ENCODE results near the gene DENND11.
A peak's percentile ranks its signal among the peaks of the same experiment; 100 is the strongest.

Gene DENND11

GRCh38 chr7:141702047-141702567 lies at the start of gene DENND11:
Gene DENND11 (minus strand): TSS chr7:141702166. CDS start chr7:141702153, 13 bp downstream.
- Histone ChIP-seq H3K27ac (no peak within 1 kb of the TSS), H3K9me3 (ENCODE audit: low read depth, low read length) (no peaks in the 10 kb centered on the region), H3K36me3 (ENCODE audit: insufficient read depth, low read length) (no peaks in the 10 kb centered on the region), H3K4me3 (peak within 1 kb of the TSS; percentile 86), H3K9ac (ENCODE audit: insufficient read length) (peak within 1 kb of the TSS; percentile 35)
- no peak for DNase-seq (ENCODE audit: low read depth, low spot score)
- TF ChIP-seq FOXP2 (optimal IDR thresholded peaks at IDR 0.05; ENCODE audit: control extremely low read depth, extremely low read length, insufficient read depth) = no peak
- no peak for TF ChIP-seq POLR2AphosphoS5 (IDR thresholded peaks at IDR 0.05; ENCODE audit: borderline replicate concordance, low read depth, low read length)
- no peak for TF ChIP-seq EZH2 (IDR thresholded peaks at IDR 0.05)

GRCh38 chr7:141748396-141748795 lies 46.4 kb upstream of the DENND11 start:
- Histone ChIP-seq H3K27ac (no peak overlapping the region), H3K9me3 (ENCODE audit: low read depth, low read length) (peaks cover 23% of the 10 kb centered on the region), H3K36me3 (ENCODE audit: insufficient read depth, low read length) (peaks cover 100% of the 10 kb centered on the region), H3K9ac (ENCODE audit: insufficient read length) (no peak overlapping the region), H3K4me3 (no peak overlapping the region)
- TF ChIP-seq FOXP2 (optimal IDR thresholded peaks at IDR 0.05; ENCODE audit: control extremely low read depth, extremely low read length, insufficient read depth) (no peak), POLR2AphosphoS5 (IDR thresholded peaks at IDR 0.05; ENCODE audit: borderline replicate concordance, low read depth, low read length) (no peak), EZH2 (IDR thresholded peaks at IDR 0.05) (no peak)
- no peak for DNase-seq (ENCODE audit: low read depth, low spot score)

DNA sequence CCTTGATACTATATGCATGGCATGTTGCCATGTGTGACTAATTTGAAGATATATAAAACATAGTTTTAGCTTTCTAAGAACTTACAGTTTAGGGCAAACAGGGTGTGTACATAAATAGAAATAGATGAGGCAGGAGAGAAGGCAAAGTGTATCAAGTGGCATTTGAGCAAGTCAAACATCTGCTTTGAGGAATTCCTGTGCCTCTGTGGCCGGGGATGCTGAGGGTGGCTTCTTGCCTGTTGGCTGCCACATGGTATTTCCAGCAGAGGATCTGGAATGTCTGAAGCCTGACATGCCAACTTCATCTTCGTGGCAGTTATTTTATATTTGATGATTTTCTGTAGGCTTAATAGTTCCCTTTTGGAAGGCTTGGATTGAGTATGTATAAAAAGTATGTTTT lies 42.2 kb upstream of the DENND11 start:
- Histone ChIP-seq H3K4me3 (no peak overlapping the region), H3K36me3 (ENCODE audit: insufficient read depth, low read length) (peaks cover 97% of the 10 kb centered on the region), H3K9ac (ENCODE audit: insufficient read length) (no peak overlapping the region), H3K27ac (no peak overlapping the region), H3K9me3 (ENCODE audit: low read depth, low read length) (0 out of 2 replicates have a peak, but pooled peaks cover 5% of the 10 kb centered on the region)
- no peak for TF ChIP-seq POLR2AphosphoS5 (IDR thresholded peaks at IDR 0.05; ENCODE audit: borderline replicate concordance, low read depth, low read length)
- no peak for DNase-seq (ENCODE audit: low read depth, low spot score)

DNA sequence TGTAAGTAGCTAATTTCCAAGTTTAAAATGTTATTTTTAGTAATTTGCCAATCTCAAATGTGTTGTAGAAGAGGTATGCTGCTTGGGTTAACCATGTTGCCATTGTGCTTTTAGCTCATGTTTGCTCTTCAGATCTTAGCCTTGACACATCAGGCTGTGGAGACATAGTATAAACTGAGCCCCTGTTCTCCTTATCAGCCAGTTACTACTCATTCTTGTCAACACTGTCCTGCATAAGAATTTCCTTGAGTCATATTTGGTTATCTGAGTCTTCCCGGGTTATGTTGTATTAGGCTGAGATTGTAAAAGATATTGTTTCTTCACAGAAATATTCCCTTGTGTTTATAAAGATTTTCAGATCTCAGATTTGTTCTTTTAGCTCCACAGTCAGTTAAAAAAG lies 40.3 kb upstream of the DENND11 start:
- Histone ChIP-seq H3K4me3 (no peak overlapping the region), H3K9me3 (ENCODE audit: low read depth, low read length) (no peaks in the 10 kb centered on the region), H3K9ac (ENCODE audit: insufficient read length) (no peak overlapping the region), H3K27ac (no peak overlapping the region), H3K36me3 (ENCODE audit: insufficient read depth, low read length) (peaks cover 79% of the 10 kb centered on the region)
- DNase-seq (ENCODE audit: low read depth, low spot score) = no peak
- TF ChIP-seq EZH2 (IDR thresholded peaks at IDR 0.05) = no peak
- no peak for TF ChIP-seq FOXP2 (optimal IDR thresholded peaks at IDR 0.05; ENCODE audit: control extremely low read depth, extremely low read length, insufficient read depth)
- TF ChIP-seq POLR2AphosphoS5 (IDR thresholded peaks at IDR 0.05; ENCODE audit: borderline replicate concordance, low read depth, low read length) = no peak

DNA sequence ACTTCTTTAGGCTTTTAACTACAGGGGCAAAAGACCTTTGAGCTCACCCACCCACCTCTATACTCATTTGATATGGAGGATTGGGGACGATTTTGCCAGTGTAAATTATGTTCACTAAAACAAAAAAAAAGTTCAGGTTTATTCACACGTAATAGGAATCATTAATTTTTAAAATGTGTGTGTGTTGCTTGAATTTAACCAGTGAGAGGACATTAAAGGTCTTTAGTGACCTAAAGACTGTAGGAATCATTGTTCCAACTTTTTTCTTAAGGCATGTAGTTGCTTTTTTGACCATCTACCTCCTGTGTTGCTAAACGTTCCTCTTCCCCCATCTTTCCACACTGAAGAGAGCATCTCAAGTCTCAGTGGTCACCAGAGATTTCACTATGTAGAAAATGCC lies 37.3 kb upstream of the DENND11 start:
- DNase-seq (ENCODE audit: low read depth, low spot score) = no peak
- H3K36me3 ChIP-seq (ENCODE audit: insufficient read depth, low read length) = peaks cover 49% of the 10 kb centered on the region
- peak overlapping the region; percentile 97 for H3K4me3 ChIP-seq
- TF ChIP-seq POLR2AphosphoS5 (IDR thresholded peaks at IDR 0.05; ENCODE audit: borderline replicate concordance, low read depth, low read length) (no peak), FOXP2 (optimal IDR thresholded peaks at IDR 0.05; ENCODE audit: control extremely low read depth, extremely low read length, insufficient read depth) (no peak), EZH2 (IDR thresholded peaks at IDR 0.05) (no peak)
- H3K9ac ChIP-seq (ENCODE audit: insufficient read length) = peak overlapping the region; percentile 97
- H3K9me3 ChIP-seq (ENCODE audit: low read depth, low read length) = no peaks in the 10 kb centered on the region
- no peak overlapping the region for H3K27ac ChIP-seq

DNA sequence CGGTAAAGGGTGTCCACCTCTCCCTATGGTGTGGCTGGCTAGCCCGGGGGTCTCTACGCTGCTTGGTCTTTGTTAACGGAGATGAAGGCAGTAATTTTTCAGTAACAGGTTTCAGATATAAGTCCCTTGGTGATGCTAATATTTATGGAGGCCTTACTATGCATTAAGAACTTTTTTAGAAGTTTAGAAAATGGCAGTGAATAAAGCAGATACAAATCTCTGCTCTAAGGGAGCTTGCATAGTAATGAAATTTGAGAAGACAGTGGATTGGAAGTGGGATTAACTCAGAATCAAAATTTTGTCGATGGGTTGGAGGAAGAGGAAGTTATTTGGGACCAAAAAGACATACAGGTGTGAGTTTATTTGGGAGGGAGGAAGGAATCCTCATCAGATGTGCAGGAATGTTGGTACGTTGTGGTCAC lies 36.6 kb upstream of the DENND11 start:
- Histone ChIP-seq H3K9me3 (ENCODE audit: low read depth, low read length) (no peaks in the 10 kb centered on the region), H3K9ac (ENCODE audit: insufficient read length) (peak overlapping the region; percentile 97), H3K4me3 (peak overlapping the region; percentile 97), H3K36me3 (ENCODE audit: insufficient read depth, low read length) (peaks cover 43% of the 10 kb centered on the region), H3K27ac (peak overlapping the region; percentile 77)
- DNase-seq (ENCODE audit: low read depth, low spot score) = no peak
- TF ChIP-seq EZH2 (IDR thresholded peaks at IDR 0.05) (no peak), POLR2AphosphoS5 (IDR thresholded peaks at IDR 0.05; ENCODE audit: borderline replicate concordance, low read depth, low read length) (no peak), FOXP2 (optimal IDR thresholded peaks at IDR 0.05; ENCODE audit: control extremely low read depth, extremely low read length, insufficient read depth) (no peak)

- no peaks in the 10 kb centered on the region for H3K9me3 ChIP-seq (ENCODE audit: low read depth, low read length)
- peak within 1 kb of the TSS; percentile 97 for H3K4me3 ChIP-seq
- TF ChIP-seq FOXP2 (optimal IDR thresholded peaks at IDR 0.05; ENCODE audit: control extremely low read depth, extremely low read length, insufficient read depth) (peak; percentile 82), EZH2 (IDR thresholded peaks at IDR 0.05) (no peak), POLR2AphosphoS5 (IDR thresholded peaks at IDR 0.05; ENCODE audit: borderline replicate concordance, low read depth, low read length) (peak; percentile 95)
- peak within 1 kb of the TSS; percentile 90 for H3K27ac ChIP-seq
- peaks cover 37% of the 10 kb centered on the region for H3K36me3 ChIP-seq (ENCODE audit: insufficient read depth, low read length)
- peak within 1 kb of the TSS; percentile 97 for H3K9ac ChIP-seq (ENCODE audit: insufficient read length)
- peak; percentile 90 for DNase-seq (ENCODE audit: low read depth, low spot score)
These were observed 36.0 kb upstream of the DENND11 start, which contains the start of gene SSBP1 for GRCh38 chr7:141737836-141738591. Gene SSBP1 (plus strand): TSS chr7:141738358. CDS start chr7:141739167, 809 bp downstream.

- Histone ChIP-seq H3K9ac (ENCODE audit: insufficient read length) (peak overlapping the region; percentile 91), H3K27ac (peak overlapping the region; percentile 90), H3K4me3 (peak overlapping the region; percentile 97), H3K36me3 (ENCODE audit: insufficient read depth, low read length) (peaks cover 29% of the 10 kb centered on the region), H3K9me3 (ENCODE audit: low read depth, low read length) (no peaks in the 10 kb centered on the region)
- DNase-seq (ENCODE audit: low read depth, low spot score) = no peak
- TF ChIP-seq FOXP2 (optimal IDR thresholded peaks at IDR 0.05; ENCODE audit: control extremely low read depth, extremely low read length, insufficient read depth) (no peak), POLR2AphosphoS5 (IDR thresholded peaks at IDR 0.05; ENCODE audit: borderline replicate concordance, low read depth, low read length) (no peak), EZH2 (IDR thresholded peaks at IDR 0.05) (no peak)
These were observed 35.3 kb upstream of the DENND11 start for GRCh38 chr7:141737118-141737835.
